Fibroblast of skin of right biceps (primary cell): Measurements from ENCODE around the gene PCBP3.

Source experiments
- DNase-seq: peaks from one replicate; pipeline ENCODE4 v3.0.0-alpha.2; 2013

The PCBP3 gene

GRCh38 chr21:45989355-45990048, 346.0 kb downstream of the PCBP3 start:
- no peak for DNase-seq

GRCh38 chr21:45990049-45990711, 346.7 kb downstream of the PCBP3 start:
- no peak for DNase-seq

GRCh38 chr21:45990741-45991605, 347.4 kb downstream of the PCBP3 start:
- no peak for DNase-seq

GRCh38 chr21:45991606-45992300, 348.2 kb downstream of the PCBP3 start:
- DNase-seq: no peak
